Liver (tissue), 3 donors: ENCODE results near the gene LECT2.

Experiments
- CTCF ChIP-seq: fragments of 150-350 bp; IDR thresholded peaks from 2 replicates; pipeline ENCODE4 v1.5.1; 2017; ENCODE audit warnings: improper control_type of control experiment, low read depth, low read length; ENCODE audit not compliant: missing input control
- EGR1 ChIP-seq, 2 donors: IDR thresholded peaks; 2 replicates each; pipeline ENCODE4 v1.6.1; 2016 to 2018; ENCODE audit warnings: antibody characterized with exemption in 2 of 2, low read depth in 2 of 2
- HNF4G ChIP-seq: IDR thresholded peaks from 2 replicates; pipeline ENCODE4 v1.6.1; 2016; ENCODE audit warnings: antibody characterized with exemption
- JUND ChIP-seq, 2 donors: IDR thresholded peaks; 2 replicates each; pipeline ENCODE4 v1.6.1; 2016; ENCODE audit warnings: antibody characterized with exemption in 2 of 2
- MAX ChIP-seq: IDR thresholded peaks from 2 replicates; pipeline ENCODE4 v1.6.1; 2016; ENCODE audit warnings: antibody characterized with exemption
- NR2F2 ChIP-seq: IDR thresholded peaks from 2 replicates; pipeline ENCODE4 v1.6.1; 2016; ENCODE audit warnings: antibody characterized with exemption
- RAD21 ChIP-seq, 2 donors: IDR thresholded peaks; 2 replicates each; pipeline ENCODE4 v1.6.1; 2016; ENCODE audit warnings: antibody characterized with exemption in 2 of 2, mild to moderate bottlenecking in 2 of 2
- REST ChIP-seq: IDR thresholded peaks from 2 replicates; pipeline ENCODE4 v1.6.1; 2016; ENCODE audit warnings: antibody characterized with exemption, mild to moderate bottlenecking
- TAF1 ChIP-seq: conservative IDR thresholded peaks from 2 replicates; pipeline ENCODE4 v1.6.1; 2016; ENCODE audit warnings: antibody characterized with exemption, mild to moderate bottlenecking
- ZBTB33 ChIP-seq: IDR thresholded peaks from 2 replicates; pipeline ENCODE4 v1.6.1; 2016; ENCODE audit warnings: antibody characterized with exemption
- donor health status: healthy.
- donor health status: healthy.

- no peak for TF ChIP-seq CTCF
- no peak for TF ChIP-seq JUND (IDR thresholded peaks at IDR 0.05)
- no peak for TF ChIP-seq TAF1
- TF ChIP-seq REST: no peak
- TF ChIP-seq MAX: no peak
- TF ChIP-seq ZBTB33: no peak
- TF ChIP-seq RAD21 (IDR thresholded peaks at IDR 0.05): no peak
- no peak for TF ChIP-seq NR2F2
- TF ChIP-seq HNF4G: no peak
- TF ChIP-seq EGR1 (IDR thresholded peaks at IDR 0.05; ENCODE audit: low read depth in 2 of 2): no peak
Observed at GRCh38 chr5:135999406-136000139, 44.8 kb upstream of the LECT2 start.
